Loucy (cell line): ENCODE results near the gene GPR39.

ENCODE experiments used
- CTCF ChIP-seq: fragments of 200-600 bp; sonication (generic); conservative IDR thresholded peaks from 2 replicates; pipeline ENCODE4 v1.5.1; 2014; ENCODE audit warnings: mild to moderate bottlenecking, antibody characterized with exemption, low read length
- EZH2phosphoT487 ChIP-seq: fragments of 200-600 bp; IDR thresholded peaks from 2 replicates; pipeline ENCODE4 v1.6.1; 2018; ENCODE audit warnings: antibody characterized with exemption, mild to moderate bottlenecking, moderate library complexity, borderline replicate concordance

- TF ChIP-seq CTCF (no peak), EZH2phosphoT487 (no peak)
Observed at GRCh38 chr2:132417430-132418035, 928 bp downstream of the GPR39 start.
